CMK (cell line): Measurements from ENCODE around the gene LRRC47.

Experiments
- DNase-seq: peaks from one replicate; pipeline ENCODE4 v3.0.0-alpha.2; 2010; ENCODE audit warnings: low read depth

LRRC47 gene

DNA sequence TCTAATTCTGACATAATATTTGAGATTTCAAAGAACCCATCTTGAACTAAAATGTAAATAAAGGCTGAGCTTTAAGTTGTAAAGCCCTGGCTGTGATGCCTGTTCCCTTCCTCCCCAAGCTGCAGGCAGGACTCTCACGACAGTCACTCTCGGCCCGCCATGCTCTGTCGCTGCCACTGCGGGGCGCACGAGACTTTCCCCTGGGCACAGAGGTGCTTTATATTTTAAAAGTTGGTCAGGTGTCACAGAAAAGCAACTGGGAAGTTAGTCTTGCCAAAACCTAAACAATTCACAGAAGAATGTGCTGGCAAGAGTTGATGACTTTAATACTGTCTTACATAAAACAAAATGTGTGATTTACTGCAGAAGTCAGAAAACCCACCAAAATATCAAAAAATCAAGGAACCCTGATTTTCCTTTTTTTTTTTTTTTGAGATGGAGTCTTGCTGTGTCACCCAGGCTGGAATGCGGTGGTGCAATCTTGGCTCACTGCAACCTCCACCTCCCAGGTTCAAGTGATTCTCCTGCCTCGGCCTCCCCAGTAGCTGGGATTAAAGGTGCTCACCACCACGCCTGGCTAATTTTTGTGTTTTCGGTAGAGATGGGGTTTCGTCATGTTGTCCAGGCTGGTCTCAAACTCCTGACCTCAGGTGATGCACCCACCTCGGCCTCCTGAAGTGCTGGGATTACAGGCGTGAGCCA is 10.7 kb downstream of the LRRC47 start:
- DNase-seq, result no peak

DNA sequence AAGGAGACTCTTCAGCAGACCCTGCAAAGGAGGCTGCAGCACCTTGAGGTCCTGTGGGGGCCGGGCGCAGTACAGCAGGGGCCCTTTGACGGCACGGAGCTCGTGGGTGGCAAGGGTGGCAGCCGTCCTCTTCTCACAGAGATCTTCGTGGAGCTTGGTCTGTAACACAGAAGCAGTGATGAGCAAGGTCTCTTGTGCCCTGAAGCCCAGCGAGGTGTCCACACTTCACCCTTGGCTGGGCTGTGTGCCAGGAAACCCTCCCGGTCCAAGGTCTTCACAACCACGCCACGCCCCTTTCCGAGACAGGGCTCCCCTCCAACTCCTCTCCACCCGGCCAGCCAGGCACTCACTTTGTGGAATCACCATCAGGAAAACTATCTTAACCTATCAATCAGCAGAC is 11.3 kb downstream of the LRRC47 start:
- DNase-seq, result no peak

DNA sequence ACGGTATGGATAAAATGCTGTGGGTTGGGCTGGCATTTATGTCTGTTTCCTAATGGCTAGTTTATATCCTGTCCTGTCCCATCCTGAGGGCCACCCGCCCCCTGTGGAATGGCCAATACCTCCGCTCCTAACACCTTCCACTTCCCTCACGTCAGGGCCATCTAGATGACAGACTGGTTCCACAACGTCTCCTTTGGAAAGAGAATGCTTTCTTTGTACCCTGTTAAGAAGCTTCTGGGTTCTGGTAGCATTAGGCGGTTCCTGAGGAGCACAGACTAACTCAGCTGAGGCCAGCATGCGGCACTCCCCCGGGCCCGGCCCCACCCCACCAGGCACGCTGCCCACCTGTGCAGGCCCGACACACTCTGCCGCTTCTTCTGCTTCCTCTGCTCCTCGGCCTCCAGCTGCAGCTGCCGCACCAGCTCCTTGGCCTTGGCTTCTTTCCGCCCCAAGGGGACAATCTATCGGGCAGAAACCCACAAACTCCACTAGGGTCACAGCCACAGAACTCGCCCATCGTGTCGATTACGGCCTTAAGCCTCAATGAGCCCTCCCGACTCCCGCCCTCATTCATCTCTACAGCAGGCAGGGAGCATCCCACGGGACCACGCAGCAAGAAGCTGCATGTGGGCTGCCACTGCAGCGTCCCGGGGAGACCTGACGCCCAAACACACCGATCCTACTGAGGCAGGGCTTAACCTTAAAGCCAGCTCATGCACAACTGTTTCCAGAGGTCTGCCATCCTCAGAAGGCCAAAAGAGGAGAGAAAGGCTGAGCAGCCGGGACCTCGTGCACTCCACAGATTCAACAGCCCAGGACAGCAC is 12.4 kb downstream of the LRRC47 start:
- no peak for DNase-seq

DNA sequence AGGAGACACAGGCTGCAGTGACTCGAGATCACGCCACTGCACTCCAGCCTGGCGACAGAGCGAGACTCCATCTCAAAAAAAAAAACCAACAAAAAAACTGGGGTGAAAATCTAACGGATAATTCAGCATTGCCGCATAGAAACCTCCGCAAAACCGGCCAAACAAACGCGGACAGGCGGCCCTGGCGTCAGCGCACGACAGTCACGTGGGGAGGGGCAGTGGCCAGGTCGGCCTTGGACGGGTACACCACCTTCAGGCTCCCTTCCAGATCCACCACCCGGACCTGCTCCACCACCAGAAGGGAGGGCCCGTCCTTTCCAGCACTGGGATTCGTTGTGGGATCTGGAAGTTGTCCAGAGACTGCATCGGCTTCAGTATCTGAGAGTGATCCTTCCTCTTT is 15.4 kb downstream of the LRRC47 start:
- DNase-seq, result no peak

DNA sequence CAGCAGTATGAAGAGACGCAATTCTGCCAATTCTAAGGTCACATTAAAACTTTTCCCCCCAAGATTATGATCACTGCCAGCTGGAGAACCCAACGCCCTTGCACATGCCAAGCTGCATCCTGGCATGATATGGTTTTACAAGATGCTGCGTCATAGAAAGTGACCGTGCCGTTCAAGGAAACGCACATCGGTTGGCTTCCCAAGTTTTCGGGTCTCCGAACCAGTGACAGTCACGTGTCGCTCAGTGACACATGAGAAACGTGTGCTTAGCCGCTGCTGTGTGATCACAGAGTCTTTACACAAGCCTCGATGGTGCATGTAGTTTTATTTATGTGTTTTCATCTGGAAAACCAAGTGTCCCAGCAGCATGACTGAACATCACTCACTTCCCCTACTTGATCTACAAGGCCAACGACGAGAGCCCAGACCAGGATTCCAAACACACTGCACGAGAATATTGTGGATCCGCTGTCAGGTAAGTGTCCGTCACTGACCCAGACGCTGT is 16.3 kb downstream of the LRRC47 start:
- no peak for DNase-seq

DNA sequence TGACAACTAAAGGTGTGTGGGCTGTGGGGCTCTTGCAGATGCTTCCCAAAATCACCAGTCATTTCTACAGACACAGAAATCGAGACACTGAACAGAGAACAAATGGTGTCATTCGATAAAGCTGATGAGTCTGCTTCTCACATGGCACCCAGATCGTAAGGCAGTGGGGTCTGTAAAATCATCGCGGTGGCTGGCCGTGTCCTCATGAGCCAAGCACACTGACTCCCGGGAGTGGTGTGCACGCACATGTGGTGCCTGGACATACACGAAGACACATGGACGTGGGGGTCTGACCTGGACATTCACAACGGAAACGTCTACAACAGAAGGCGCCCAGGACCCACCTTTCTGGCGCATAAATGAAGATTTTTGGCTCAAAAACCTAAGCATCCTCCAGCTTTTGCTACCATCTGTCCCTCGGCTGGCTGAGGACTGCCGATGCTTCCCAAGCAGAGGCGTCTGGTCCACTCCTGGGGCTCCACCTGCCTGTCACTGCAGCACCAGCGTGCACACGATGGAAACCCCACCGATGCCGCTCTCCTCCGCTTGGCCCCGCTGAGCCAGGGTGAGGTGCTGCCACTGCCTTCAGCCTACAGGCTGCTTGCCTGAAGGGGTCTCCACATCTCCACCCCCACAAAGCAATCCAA is 16.9 kb downstream of the LRRC47 start:
- no peak for DNase-seq

DNA sequence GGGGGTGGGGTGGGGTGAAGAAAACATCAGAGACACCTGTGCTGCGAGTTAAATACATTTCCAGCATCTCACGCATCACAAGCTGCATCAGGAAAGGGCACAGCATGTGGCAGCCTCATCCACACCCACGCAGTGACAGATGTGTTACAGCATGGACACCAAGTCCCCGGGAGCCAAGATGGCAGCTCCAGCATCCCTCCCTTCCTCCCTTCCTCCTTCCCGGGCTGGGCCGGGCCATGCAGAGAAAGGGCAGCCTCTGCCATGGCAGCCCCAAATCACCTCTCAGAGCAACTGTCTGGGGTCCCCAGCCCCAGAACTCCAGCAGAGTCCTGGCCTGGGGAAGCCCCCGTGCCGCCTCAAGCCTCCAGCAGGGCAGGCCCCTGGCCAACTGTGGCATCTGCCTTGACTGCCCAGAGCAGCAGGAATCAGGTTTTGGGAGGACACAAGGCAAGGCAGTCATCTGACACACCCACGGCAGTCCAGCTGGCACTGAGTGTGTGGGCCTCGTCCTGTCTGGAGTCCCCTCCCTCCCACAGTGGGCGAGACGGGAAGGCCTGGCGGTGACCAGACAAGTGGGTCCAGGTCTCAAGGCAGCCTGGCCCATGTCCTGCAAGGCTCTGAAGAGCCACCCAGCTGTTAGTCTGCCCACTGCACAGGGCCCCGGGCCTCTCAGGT is 17.6 kb downstream of the LRRC47 start:
- DNase-seq, result no peak

DNA sequence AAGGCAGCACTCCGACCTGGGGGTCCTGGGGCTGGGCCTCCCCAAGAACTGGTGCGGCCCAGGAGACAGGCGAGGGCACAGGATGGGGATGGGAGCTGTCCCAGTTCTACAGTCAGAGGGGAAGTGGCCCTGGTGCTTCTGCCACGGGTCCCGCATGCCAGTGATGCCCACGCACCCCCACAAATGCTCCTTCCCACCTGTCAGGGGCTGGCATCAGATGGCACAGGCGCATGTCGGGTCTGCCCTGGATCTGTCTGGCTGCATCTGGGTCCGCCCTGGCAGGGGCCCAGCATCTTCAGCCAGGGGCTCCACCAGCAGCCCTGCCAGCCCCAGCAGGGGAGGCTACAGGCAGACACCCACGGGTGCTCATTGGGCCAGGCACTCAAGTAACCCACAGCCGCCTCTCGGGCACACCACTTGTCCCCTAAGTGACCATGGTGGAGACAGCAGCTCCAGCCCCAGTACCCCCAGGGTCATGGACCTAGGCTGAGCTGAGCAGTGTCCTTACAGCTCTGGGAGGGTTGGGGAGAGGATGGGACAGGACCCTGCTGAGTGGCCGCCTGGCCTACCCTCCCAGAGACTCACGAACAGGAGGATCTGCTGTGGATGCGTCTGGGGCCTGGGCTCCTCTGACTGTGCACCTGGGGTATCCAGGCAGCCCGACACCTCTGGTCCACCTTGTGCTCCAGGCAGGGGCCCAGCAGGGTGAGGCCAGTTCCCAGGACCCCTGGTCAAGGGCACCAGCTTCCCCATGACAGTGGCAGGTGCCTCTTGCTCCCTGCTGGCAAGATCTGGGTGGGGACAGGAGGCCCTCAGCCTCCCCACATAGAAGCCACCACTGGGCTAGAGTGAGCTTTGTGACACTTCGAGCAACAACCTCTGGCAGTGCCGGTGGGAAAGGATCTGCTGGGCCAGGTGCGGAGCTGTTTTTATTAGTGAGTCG is 18.4 kb downstream of the LRRC47 start:
- no peak for DNase-seq

DNA sequence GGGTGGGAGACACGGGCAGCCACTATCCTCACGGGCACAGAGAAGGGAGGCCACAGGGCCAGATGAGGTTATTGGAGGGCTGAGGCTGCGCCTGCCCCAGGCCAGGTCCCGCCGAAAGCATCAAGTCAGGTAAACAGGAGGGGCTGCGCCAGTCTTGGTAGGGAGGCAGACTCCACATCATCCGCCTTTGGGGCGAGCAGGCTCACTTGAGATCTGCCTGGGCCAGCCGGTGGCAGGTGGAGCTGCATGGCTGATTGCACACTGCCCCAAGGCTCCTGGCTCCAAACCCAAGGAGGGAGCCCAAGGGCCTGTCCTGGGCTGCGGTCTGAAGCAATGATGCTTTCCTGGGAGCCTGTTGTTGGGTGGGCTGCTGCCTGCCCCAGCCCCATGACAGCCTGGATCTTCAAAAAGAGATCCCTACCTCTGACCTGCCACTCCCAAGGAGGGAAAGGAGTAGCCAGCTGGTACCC is 19.2 kb downstream of the LRRC47 start:
- DNase-seq, result no peak

DNA sequence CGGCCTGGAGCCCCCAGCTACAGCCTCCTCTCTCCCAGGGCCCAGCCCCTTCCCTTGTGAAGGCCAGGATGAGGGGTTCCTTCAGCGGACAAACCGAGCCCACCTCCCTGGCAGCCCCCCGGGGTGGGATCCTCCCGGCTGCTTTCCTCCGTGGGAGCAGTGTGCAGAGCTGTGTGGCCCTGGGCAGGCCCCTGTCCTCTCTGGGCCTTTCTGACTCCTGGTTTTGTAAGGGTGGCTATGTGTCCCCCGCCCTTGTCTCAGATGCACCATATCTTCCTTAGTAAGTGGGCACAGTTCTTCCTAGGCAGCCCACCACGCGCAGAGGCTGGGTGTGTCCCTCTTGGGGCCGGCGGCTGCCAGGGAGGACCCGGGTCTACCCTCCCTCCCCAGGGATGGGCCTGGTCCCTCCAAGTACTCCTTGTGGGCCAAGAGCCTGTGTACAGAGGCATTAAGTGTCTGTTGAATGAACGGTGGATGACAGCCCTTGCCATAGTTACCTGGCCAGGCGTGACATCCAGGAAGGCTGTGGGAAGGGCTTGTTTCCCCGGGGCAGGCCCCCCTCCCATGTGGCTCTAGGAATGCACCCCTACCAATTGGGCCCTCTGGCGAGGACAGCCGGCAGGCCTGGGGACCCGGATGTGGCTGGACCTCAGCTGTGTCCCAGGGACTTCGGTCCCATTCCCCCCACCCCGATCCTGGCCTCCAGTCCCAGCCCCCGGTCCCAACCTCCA is 19.9 kb downstream of the LRRC47 start:
- DNase-seq, result no peak

DNA sequence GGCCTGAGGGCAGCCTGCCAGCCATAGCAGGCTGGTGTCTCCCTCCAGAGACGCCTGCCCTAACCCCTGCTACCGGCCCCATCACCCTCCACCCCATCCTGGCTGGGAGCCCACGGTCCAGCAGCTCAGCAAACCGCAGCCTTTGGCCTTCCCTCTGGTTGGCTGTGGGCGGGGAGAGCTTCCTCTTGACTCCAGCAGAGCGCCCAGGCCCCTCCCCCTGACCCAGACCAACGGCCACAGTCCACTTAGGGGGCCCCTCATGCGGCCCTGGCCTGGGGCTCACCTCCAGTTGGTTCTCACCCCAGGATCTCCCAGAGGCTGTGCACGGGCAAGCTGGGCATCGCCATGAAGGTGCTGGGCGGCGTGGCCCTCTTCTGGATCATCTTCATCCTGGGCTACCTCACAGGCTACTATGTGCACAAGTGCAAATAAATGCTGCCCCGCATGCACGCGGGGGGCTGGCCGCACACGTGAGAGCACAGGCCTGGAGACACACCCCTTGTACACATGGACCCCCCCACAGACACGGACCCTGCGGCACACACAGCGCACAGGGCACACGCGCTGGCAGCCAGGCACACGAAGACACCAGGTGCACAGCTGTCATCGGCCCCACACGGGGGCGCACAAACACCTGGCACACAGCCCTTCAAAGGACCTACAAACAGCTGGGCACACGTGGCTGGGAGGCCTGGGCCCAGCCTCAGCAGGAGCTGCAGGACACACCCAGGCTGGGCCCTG is 20.6 kb downstream of the LRRC47 start:
- peak; percentile 97 for DNase-seq

DNA sequence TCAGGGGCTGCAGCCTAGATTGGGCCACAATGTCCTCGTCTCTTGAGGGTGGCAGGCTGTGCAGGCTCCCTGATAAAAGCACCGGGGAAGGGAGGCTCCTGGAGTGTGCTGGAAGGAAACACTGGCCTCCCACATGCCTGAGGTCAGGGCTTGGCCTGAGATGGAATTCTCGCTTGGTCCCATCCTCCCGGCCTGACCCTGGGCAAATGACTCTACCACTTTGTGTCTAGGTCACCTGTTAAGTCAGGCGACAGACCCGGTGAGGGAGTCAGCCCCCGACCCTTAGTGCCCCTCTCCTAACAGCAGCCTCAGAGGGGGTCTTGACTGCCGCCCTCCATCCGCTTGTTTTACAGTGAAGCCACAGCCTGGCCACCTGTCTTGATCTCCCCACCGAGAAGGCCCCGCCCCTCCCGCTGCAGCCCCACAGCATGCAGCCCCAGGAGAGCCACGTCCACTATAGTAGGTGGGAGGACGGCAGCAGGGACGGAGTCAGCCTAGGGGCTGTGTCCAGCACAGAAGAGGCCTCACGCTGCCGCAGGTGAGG is 21.3 kb downstream of the LRRC47 start:
- DNase-seq, result peak; percentile 56

DNA sequence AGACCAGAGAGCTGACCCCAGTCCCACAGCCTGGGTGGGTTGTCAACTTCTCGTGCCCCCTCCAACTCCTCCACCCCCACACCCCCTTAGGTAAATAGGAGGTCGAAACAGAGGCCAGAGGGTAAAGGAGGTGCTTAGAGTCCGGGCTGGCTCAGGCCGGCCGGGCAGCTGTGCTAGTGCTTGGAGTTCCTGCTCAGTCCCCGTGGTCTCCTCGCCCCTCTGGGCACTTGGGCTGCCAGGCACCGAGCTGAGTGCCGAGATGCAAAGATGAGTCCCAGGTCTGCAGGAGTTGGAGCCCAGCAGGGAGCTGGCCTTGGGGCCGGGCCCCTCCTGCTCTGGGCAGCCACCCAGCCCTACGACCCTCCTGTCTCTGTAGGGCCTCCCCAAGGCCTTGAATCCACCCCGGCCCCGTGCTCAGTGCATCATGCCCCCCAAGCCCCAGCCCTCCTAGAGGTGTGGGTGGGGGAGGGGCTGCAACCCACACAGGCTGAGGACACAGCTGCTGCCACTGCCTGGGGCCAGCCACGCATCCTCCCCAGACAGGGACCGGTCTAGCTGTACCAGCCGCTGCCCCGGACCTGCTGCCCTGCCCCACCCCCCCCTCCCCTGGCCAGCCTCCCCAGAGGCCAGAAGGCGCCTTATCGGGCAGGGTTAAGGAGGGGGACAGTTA is 21.9 kb downstream of the LRRC47 start:
- peak; percentile 76 for DNase-seq

DNA sequence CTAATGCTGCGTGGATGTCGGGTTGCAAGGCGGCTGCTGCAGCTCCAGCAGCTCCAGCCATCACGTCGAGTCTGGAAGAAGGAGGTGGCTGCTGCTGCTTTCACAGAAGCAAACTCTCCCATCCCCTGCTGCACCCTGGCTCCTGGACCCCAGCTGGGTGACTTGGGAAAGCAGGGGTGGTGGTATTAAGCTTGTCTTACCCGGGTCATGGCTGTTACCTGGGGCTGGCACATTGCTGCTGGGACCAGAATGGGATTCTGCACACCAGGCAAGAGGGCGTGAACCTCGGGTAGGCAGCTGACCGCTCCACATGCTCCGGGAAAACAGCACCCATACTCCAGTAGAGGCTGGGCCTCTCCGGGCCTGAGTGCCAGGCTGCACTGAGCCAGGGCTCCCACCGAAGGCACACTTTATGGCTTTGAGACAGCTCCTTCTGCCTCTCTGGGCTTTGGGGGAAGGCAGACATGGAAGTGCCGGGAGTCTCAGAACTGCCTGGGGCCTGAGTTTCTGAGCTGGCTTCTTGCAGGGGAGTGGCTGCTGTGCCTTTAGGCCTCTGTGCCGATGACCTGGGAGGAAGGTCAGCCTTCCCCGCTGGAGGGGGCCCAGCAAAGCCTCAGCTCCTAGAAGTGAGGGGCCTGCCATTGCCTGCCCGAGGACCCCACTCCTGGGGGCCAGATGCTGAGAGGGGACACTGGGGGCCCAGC is 22.6 kb downstream of the LRRC47 start:
- no peak for DNase-seq

DNA sequence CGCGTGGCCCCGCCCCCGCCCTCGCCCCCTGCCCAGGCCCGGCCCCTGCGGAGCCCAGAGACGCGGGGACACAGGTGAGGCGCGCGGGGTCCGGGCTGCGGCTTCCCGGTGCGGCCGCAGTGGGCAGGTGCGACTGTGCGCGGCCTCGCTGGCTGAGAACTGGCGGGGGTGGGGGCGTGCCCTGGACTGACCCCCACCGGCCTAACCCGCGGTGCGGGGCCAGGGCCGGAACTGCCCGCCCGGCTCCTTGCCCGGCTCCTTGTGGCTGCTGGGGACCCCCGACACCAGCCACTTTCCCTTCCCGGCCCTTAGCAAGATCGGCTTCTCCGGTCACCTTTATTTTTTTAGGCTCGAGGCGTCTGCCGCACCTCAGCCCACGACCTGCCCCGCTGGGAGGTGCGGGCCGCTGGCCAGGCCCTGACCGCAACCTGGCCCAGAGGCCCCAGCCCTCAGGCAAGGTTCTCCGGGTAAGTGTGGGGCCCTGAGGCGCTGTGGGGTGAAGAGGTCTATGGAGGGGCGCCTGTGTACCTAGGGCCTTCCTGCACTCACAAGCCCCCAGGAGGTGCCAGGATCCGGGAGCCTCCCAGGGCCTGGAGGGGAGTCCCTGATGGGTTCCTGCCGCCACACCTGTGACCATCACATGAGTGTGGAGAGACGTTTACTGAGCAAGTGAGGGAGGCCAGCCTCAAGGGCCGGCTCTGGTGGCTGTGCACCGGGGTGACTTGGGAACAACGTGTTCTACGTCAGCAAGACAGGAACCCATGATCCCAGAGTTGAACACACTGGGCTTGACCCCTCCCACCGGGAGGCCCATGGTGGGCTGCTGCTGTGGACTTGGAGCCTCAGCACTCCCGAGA is 23.4 kb downstream of the LRRC47 start, which contains the start of gene SMIM1:
Gene SMIM1 (plus strand): TSS at position 35 of the 857 bp plus-strand sequence. CDS start 2,625 bp downstream, outside the sequence.
- peak; percentile 60 for DNase-seq

DNA sequence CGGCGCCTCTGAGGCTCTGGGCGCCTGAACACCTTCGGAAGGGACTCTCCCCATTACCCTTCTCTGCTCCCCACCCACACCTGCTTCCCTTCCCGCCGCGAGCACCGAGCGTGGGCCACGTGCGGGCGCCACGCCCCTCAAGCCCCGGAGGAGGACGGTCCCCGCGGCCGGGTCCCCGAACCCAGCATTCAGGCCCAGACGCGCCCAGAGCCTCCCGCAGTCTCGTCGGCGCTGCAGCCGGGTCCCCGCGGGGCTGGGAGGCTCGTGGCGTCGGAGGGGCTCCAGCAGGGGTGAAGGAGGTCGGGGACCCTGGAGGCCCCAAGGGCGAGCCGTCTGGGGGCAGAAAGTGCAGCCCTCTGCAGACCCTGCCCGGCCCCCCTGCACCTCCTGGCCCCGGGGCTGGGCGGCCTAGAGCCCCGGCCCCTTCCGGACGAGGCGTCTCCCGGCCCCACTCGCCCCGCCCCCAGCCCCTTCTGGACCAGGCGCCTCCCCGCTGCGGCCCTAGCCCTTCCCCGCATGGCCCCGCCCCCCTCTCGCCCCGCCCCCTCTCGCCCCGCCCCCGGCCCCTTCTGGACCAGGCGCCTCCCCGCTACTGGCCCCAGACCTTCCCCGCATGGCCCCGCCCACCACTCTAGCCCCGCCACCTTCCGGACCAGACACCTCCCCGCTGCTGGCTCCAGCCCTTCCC is 24.1 kb downstream of the LRRC47 start:
- DNase-seq, result peak; percentile 93
